Measurements from ENCODE around the gene EIF4B.
"Not testable (repeated sequence)": the region's sequence is repeated elsewhere in the genome, so short reads cannot be mapped to it uniquely, and the experiment has no call there.

Gene EIF4B

GRCh38 chr12:52993558-52993869 is 12.7 kb upstream of the EIF4B start:
- no peak for DNase-seq

GRCh38 chr12:53004178-53004577 is 2.1 kb upstream of the EIF4B start:
- no peak for DNase-seq

DNA sequence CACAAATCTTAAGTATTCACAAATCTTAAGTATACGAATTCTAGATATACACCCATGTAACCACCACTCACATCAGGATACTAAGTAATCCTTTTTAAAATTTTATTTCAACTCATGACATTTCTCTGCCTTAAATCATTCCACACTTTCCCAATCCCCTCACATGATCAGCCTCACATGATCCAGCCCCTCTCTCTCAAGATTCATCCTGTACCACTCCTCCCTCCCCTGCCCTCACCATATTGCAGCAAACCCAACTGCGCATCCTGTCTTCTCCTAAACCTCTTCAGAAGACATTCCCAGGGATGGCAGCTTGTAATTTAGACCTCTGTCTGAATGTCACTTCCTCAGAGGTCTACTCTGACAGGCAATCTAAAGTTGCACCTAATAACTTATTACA is 1.7 kb upstream of the EIF4B start:
- DNase-seq: no peak

- no peak for DNase-seq
These were observed 856 bp upstream of the EIF4B start for GRCh38 chr12:53005215-53005985.

GRCh38 chr12:53006810-53007309 is 604 bp downstream of the EIF4B start:
- DNase-seq: peak; percentile 94

DNA sequence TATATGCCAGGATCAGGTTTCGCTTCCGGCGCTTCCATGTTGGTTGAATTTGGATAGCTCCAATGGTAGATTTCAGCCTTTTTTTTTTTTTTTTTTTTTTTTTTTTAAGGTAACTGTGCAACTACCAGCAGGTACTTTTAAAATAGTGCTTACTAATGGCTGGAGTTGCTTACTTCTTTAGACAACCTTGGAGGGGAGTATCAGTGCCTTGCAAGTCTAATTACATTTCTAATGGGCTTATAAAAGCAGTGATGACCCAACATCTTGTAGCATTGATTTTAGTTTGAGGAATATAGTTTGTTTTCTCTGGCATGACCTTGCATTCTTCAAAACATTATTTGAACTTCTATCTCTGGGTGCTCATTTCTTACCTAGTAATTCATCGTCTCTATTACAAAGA is 1.1 kb downstream of the EIF4B start:
- DNase-seq: no peak

DNA sequence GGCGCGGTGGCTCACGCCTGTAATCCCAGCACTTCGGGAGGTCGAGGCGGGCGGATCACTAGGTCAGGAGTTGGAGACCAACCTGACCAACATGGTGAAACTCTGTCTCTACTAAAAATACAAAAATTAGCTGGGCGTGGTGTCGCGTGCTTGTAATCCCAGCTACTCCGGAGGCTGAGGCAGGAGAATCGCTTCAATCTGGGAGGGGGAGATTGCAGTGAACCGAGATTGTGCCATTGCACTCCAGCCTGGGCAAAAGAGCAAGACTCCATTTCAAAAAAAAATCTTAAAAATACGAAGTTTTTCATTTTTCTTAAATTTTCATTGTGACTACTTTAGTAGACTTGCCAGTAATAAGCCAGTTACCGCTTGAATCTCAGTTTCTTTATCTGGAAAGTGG is 2.5 kb downstream of the EIF4B start:
- DNase-seq: not testable (repeated sequence)

GRCh38 chr12:53010955-53011354 is 4.7 kb downstream of the EIF4B start:
- no peak for DNase-seq

GRCh38 chr12:53011889-53012288 is 5.6 kb downstream of the EIF4B start:
- DNase-seq: no peak

DNA sequence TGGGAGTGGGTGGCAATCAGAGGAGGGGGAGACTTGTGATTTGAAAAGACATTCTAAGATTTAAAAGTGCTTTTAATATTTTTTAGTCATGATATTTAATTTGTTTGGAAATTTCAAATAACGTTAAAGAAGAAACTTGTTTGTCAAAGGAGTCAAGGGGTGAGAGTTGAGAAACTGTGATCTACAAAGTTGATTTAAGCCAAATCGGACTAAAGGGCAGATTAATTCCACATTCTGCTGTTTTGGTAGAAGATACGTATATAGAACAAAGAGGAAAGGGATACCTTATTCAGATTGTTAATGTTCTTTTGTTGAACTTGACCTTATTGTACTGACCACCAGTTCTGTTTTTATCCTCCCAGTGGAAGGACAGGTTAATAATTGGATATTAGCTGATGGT is 6.7 kb downstream of the EIF4B start:
- no peak for DNase-seq

DNA sequence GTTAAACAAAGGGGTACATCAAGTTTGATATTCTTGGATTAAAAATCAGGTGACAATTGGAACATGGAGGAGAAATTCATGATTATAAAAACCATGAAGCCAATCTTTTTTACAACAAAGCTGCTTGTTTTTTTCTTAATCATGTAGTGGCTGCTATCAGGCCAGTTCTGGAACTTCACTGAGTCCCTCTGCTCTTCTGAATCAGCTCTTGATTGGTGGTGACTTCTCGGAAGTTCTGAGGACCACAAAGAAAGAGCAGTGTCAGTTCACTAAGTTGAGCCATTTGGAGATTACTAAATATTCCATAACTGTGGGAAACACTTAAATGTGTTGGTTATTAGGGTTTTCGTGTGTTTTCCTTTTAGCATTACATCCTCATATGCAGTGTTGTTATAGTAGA is 8.5 kb downstream of the EIF4B start:
- DNase-seq: no peak

DNA sequence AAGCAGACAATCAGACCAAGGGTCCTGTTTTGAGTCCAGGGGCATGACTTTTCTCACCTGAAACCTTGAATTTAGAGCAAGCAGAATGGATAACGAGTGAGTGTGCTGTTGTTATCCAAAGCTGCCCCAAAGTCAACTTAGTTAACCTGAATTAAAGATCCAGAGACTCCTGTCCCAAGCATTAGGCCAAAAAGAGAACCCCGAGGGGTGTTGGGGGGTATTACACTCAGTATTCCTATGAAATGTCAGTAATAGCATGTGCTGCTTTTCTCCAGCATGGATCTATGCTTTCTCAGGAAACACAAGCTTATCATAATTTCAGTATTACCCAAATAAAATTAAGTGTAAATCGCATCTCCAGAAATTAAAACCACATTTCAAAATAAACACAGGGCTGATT is 19.0 kb downstream of the EIF4B start:
- DNase-seq: no peak

DNA sequence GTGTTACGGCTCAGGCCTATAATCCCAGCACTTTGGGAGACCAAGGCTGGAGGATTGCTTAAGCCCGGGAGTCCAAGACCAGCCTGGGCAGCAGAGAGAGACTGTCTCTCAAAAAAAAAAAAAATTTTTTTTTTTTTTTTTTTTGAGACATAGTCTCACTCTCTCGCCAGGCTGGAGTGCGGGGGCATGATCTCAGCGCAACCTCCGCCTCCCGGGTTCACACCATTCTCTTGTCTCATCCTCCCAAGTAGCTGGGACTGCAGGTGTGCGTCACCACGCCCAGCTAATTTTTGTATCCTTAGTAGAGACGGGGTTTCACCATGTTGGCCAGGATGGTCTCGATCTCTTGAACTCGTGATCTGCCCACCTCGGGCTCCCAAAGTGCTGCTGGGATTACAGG is 20.8 kb downstream of the EIF4B start:
- not testable (repeated sequence) for DNase-seq

DNA sequence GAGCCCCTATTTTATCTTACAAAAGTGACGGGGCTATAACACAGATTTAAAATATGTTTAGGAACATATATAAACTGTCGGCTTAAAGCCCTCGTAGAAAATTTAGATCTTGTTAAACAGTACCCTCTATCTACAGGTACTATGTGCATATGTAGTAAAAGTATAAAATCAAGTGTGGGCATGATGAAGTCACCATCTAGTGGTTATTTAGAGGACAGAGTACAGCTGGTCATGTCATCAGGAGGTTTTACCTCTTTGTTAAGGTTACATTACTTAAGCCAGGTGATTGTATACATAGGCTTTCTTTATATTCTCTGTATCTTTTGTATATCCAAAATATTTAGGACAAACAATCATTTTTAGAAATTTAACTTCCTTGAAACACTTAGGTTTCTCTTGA is 25.4 kb downstream of the EIF4B start:
- DNase-seq: no peak

- DNase-seq: not testable (repeated sequence)
These were observed 27.6 kb downstream of the EIF4B start for GRCh38 chr12:53033832-53034231.

DNA sequence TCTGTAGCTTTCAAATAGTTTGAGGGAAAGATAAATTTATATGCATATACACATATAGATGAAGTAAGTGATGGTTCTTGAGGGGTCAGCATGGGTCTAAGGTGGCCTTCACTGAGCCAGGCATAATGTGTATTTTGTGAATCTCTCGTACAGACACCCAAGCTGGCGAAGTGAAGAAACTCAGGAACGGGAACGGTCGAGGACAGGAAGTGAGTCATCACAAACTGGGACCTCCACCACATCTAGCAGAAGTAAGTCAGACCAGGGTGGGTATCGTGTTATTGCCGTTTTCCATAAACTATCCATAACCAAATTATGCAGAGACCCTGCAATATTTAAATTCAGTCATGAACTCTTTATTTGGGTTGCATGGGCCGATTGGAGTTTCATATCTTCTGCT is 28.2 kb downstream of the EIF4B start:
- DNase-seq: no peak

GRCh38 chr12:53036802-53037201 is 30.5 kb downstream of the EIF4B start:
- DNase-seq: no peak

- no peak for DNase-seq
These were observed 33.6 kb downstream of the EIF4B start for GRCh38 chr12:53039851-53040250.

DNA sequence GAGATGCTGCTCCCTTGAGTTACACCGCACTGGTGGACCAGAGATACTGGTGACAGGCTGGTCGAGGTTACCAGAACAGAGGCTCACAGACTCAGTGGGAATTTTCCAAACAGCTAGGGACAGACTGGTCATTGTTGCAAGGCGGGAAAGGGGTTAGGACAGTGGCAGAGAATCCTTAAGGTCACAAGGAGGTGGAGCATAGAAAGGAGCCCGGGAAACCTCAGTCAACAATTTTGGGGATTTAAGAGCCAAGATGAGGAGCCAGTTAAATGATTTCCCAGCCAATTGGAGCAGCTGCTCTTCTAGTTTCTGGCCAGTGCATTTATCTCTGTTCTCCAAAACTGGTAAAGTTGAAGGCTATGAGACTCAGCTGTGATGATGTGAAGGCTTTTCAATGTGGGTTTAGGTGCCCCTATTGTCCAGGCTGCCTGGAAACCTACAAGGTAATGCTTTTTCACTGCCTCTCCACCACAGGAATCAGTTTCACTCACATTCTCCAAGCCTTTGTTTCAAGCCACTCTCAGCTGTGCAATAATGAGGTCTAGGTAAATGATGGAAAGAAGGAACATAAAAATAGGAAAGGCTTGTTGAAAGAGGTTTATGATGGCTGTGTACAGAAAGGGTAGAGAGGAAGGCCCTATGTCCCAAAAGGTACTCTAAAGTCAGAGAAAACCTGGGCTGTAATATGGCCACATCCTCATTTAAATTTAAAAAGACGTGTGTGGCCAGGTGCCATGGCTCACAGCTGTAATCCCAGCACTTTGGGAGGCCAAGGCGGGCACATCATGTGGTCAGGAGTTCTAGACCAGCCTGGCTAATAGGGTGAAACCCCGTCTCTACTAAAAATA is 36.6 kb downstream of the EIF4B start:
- DNase-seq: no peak

DNA sequence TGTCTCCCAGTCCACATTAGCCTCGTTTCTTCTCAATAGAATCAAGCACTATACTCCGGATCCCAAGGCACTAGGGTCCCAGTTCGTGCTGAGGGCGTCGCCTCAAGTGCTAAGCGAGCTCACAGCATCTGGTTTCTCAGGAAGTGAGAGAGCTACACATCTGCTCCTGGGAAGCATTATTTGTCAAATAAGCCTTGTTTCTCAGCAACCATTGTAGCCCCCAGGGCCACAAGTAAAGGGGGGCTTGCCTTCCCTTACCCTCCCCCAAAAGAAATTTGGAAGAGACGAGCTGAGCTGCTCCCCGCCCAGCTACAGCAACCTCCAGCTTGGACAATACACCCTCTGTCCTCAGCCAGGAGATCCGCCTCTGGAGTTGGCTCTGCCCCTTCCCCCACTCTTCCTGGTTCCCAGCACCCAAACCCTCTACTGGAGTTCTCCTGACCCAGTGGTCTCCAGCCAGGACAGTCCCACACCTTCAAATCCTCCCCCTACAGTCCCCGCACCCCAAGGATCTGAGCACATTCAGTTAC is 37.9 kb downstream of the EIF4B start:
- no peak for DNase-seq

DNA sequence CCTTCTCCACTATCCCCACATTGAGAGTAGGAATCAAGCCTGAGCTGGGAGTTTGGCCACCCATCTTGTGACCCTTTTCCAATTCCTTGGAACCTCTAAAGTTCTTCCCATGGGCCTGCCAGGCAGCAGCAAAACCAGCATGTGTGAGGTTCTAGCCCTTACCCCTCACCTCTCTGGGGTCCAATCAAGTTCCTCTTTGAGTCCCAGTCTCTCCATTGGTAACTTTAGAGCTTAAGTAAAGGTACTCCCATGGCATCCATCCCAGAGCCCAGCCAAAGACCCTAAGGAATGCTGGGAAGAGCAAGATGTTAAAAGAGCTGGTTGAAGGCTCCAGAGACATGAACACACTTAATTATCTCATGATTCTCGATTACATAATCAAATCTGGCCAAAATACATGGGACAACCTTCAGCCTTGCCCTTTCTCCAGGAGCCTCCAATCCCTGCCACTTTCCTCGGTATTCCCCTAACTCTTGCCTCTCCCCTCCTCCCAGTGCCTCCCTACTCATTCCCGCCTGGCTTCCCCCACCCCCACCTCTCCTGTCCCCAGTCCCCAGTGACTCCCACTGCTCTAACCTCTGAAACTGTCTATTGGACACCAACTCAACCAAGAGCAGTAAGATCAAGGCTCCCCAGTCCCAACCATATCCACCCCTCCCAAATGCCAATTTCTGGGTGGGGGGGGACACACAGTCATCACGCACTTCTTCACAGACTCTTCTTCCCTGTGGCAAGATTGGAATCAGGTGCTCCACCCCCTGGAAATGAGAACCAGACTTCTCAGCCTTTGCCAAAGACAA is 38.8 kb downstream of the EIF4B start:
- DNase-seq: no peak

DNA sequence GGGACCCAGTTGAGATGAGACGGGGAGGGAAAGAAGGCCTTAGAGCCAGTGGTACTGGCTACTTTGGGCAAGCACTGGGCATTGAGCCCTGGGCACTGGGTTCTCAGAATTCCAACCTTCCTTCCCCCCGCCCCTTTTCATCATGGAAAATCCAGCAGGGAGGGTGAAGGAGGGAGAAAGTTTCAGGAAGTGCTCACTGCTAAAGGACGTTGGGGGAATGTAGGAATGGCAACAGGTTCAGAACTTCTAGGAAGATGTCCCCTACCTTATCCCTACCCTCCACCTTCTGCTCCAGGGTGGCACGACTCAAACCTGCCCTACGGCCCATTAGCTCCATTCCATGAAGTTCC is 39.4 kb downstream of the EIF4B start:
- no peak for DNase-seq

DNA sequence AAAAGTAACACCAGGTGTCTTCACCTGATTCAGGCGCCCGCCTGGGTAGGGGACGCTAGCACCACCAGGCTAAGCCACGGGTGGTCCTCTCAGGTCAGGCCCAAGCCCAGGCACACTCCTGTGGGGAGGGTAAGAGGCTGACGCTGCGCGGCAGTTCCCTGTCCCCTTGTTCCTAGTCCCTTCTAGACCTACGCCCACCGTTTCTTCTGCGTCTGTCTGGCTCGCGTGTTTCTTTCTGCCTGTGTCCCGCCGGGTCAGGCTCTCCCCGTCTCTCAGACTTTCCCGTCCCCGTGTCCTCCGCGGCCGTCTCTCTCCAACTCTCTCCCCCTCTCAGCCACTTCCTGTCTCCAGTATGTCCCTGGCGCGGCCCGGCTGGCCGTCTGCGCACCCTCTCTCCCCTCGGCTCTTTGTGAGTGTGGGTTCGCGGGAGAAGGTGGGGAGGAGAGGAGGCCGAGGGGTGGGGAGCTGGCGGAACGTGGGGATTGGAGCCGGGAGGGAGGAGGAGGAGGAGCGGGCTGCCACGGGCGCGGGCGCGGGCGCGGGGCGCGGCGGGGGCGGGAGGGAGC is 40.5 kb downstream of the EIF4B start:
- DNase-seq: peak; percentile 74
